ENCODE data around the gene PTPMT1.
A peak's percentile ranks its signal among the peaks of the same experiment; 100 is the strongest.

The PTPMT1 gene

GRCh38 chr11:47611348-47611794 is 46.0 kb downstream of the PTPMT1 start:
- no peaks in the 10 kb centered on the region for H3K36me3 ChIP-seq (ENCODE audit: control insufficient read depth, low read length)
- H3K79me2 ChIP-seq (ENCODE audit: control insufficient read depth, low read length), result no peaks in the 10 kb centered on the region
- peak overlapping the region; percentile 22 for H3K4me3 ChIP-seq (ENCODE audit: low read length)
- H3K27ac ChIP-seq (ENCODE audit: low read depth, low read length), result 0 out of 2 replicates have a peak overlapping the region, but pooled peaks have one; percentile 4
- H3K4me2 ChIP-seq (ENCODE audit: low read length), result peak overlapping the region; percentile 40
- H3K9me2 ChIP-seq (replicated peaks; ENCODE audit: control insufficient read depth, low read length), result no peaks in the 10 kb centered on the region
- 0 out of 2 replicates have a peak, but pooled peaks cover 2% of the 10 kb centered on the region for H3K27me3 ChIP-seq (ENCODE audit: control insufficient read depth, low read length)
- no peak for TF ChIP-seq EZH2phosphoT487 (IDR thresholded peaks at IDR 0.05; ENCODE audit: borderline replicate concordance, low read length)
- TF ChIP-seq CTCF (IDR thresholded peaks at IDR 0.05; ENCODE audit: low read depth, low read length, poor library complexity, severe bottlenecking), result no peak
- H3K4me1 ChIP-seq (ENCODE audit: control insufficient read depth, low read length), result peaks cover 16% of the 10 kb centered on the region
- H4K20me1 ChIP-seq (ENCODE audit: control insufficient read depth, insufficient read depth, low read depth, low read length), result no peaks in the 10 kb centered on the region
- no peaks in the 10 kb centered on the region for H3K9me3 ChIP-seq (ENCODE audit: control insufficient read depth, insufficient read depth, low read length)
- H3F3A ChIP-seq (ENCODE audit: control insufficient read depth, insufficient read depth), result peaks cover 2% of the 10 kb centered on the region; the same call in 1 of the 2 replicates

GRCh38 chr11:47615249-47615648 is 49.9 kb downstream of the PTPMT1 start:
- Histone ChIP-seq H3K9me2 (replicated peaks; ENCODE audit: control insufficient read depth, low read length) (no peaks in the 10 kb centered on the region), H3K36me3 (ENCODE audit: control insufficient read depth, low read length) (peaks cover 28% of the 10 kb centered on the region)

GRCh38 chr11:47616726-47617416 is 51.5 kb downstream of the PTPMT1 start:
- Histone ChIP-seq H3K4me3 (ENCODE audit: low read length) (no peak overlapping the region), H4K20me1 (ENCODE audit: control insufficient read depth, insufficient read depth, low read depth, low read length) (no peaks in the 10 kb centered on the region), H3K4me2 (ENCODE audit: low read length) (no peak overlapping the region), H3K36me3 (ENCODE audit: control insufficient read depth, low read length) (peaks cover 43% of the 10 kb centered on the region), H3K9me2 (replicated peaks; ENCODE audit: control insufficient read depth, low read length) (no peaks in the 10 kb centered on the region), H3K9me3 (ENCODE audit: control insufficient read depth, insufficient read depth, low read length) (no peaks in the 10 kb centered on the region), H3K79me2 (ENCODE audit: control insufficient read depth, low read length) (no peaks in the 10 kb centered on the region), H3K27ac (ENCODE audit: low read depth, low read length) (no peak overlapping the region), H3K27me3 (ENCODE audit: control insufficient read depth, low read length) (no peaks in the 10 kb centered on the region), H3K4me1 (ENCODE audit: control insufficient read depth, low read length) (peaks cover 4% of the 10 kb centered on the region), H3F3A (ENCODE audit: control insufficient read depth, insufficient read depth) (peaks cover 14% of the 10 kb centered on the region)
- TF ChIP-seq CTCF (IDR thresholded peaks at IDR 0.05; ENCODE audit: low read depth, low read length, poor library complexity, severe bottlenecking) (peak; percentile 56), EZH2phosphoT487 (IDR thresholded peaks at IDR 0.05; ENCODE audit: borderline replicate concordance, low read length) (no peak)

More at GRCh38 chr11:47615249-47615648, 49.9 kb downstream of the PTPMT1 start:
- H3K4me3 ChIP-seq (ENCODE audit: low read length), result no peak overlapping the region
- no peak overlapping the region for H3K27ac ChIP-seq (ENCODE audit: low read depth, low read length)
- peaks cover 14% of the 10 kb centered on the region for H3F3A ChIP-seq (ENCODE audit: control insufficient read depth, insufficient read depth)
- H3K4me2 ChIP-seq (ENCODE audit: low read length), result no peak overlapping the region
- H3K4me1 ChIP-seq (ENCODE audit: control insufficient read depth, low read length), result peaks cover 16% of the 10 kb centered on the region
- H3K79me2 ChIP-seq (ENCODE audit: control insufficient read depth, low read length), result no peaks in the 10 kb centered on the region
- H3K9me3 ChIP-seq (ENCODE audit: control insufficient read depth, insufficient read depth, low read length), result no peaks in the 10 kb centered on the region
- H4K20me1 ChIP-seq (ENCODE audit: control insufficient read depth, insufficient read depth, low read depth, low read length), result no peaks in the 10 kb centered on the region
- TF ChIP-seq EZH2phosphoT487 (IDR thresholded peaks at IDR 0.05; ENCODE audit: borderline replicate concordance, low read length) (no peak), CTCF (IDR thresholded peaks at IDR 0.05; ENCODE audit: low read depth, low read length, poor library complexity, severe bottlenecking) (no peak)
- no peaks in the 10 kb centered on the region for H3K27me3 ChIP-seq (ENCODE audit: control insufficient read depth, low read length)

Data from DOHH2 (cell line).